Endothelial cell of umbilical vein (primary cell): ENCODE measurements around the gene AP3S1. TPM values are rescaled to one million over a fixed set of nuclear protein-coding genes. Genes with fewer than 3 reads are reported as not detected.

Source experiments
- BruUV-seq: library from RNA; stranded (reverse); fragments of 400-500 nt; replicated peaks from 2 replicates; lab custom pipeline; 2021; lab: Mats Ljungman, UMichigan
- CTCF ChIA-PET: fragments of 300-600, 350-600 bp; sonication (Branson Sonifier 250); formaldehyde crosslinking; loops from one replicate; lab custom pipeline; 2021; ENCODE audit warnings: antibody characterized with exemption, inconsistent platforms; lab: Charles Lee
- POLR2A ChIA-PET: fragments of 300-600, 350-600 bp; sonication (Branson Sonifier 250); formaldehyde crosslinking; loops from one replicate; lab custom pipeline; 2021; ENCODE audit warnings: antibody characterized with exemption, inconsistent platforms; lab: Charles Lee
- DNase-seq: peaks from one replicate; pipeline ENCODE4 v3.0.0-alpha.2; 2011; ENCODE audit warnings: low read depth, low spot score
- FAIRE-seq: peaks from 2 replicates; lab custom pipeline; 2011; peaks lifted over from hg19 to GRCh38; lab: Jason Lieb, UNC
- H2AFZ ChIP-seq: 2 replicates; pipeline ENCODE4 v1.6.0; 2012; ENCODE audit warnings: low read depth, low read length, control low read depth, inconsistent platforms
- H3K27ac ChIP-seq: 2 replicates; pipeline ENCODE4 v1.5.1; 2011; ENCODE audit warnings: low read depth, mild to moderate bottlenecking, control low read depth, low read length, moderate library complexity; ENCODE audit not compliant: insufficient read depth
- H3K27me3 ChIP-seq, 2 experiments: 2 replicates each; pipeline versions ENCODE4 v1.6.0 to v1.6.1; 2011; ENCODE audit warnings: low read length in 2 of 2, mixed read lengths in 1 of 2; ENCODE audit not compliant: control insufficient read depth in 2 of 2, insufficient read depth in 2 of 2
- H3K36me3 ChIP-seq, 2 experiments: 2 replicates in 1 of 2; 3 replicates in 1 of 2; pipeline ENCODE4 v1.5.1; 2011; ENCODE audit warnings: low read length in 2 of 2, mild to moderate bottlenecking in 1 of 2, moderate library complexity in 1 of 2; ENCODE audit not compliant: control insufficient read depth in 2 of 2, insufficient read depth in 2 of 2; ENCODE audit errors: extremely low read depth in 1 of 2
- H3K4me1 ChIP-seq: 3 replicates; pipeline ENCODE4 v1.5.1; 2011; ENCODE audit warnings: mild to moderate bottlenecking, low read length; ENCODE audit not compliant: control insufficient read depth, insufficient read depth; ENCODE audit errors: extremely low read depth
- H3K4me2 ChIP-seq: 2 replicates; pipeline ENCODE4 v1.6.1; 2011; ENCODE audit warnings: low read length, control low read depth, mixed read lengths; ENCODE audit not compliant: insufficient read depth
- H3K4me3 ChIP-seq, 3 experiments: fragments of 200-600 bp in 1 of 3; sonication (generic), shearing (Covaris generic) in 1 of 3; replicated peaks in 1 of 3; 2 replicates each; pipeline ENCODE4 v1.5.1; 2011 to 2016; ENCODE audit warnings: control low read depth in 3 of 3, low read length in 3 of 3, mild to moderate bottlenecking in 2 of 3, inconsistent platforms in 1 of 3, low read depth in 1 of 3, moderate library complexity in 1 of 3; ENCODE audit not compliant: insufficient read depth in 1 of 3
- H3K79me2 ChIP-seq: 2 replicates; pipeline ENCODE4 v1.6.0; 2012; ENCODE audit warnings: low read length, inconsistent platforms; ENCODE audit not compliant: control insufficient read depth, insufficient read depth
- H3K9ac ChIP-seq: replicated peaks from 2 replicates; pipeline ENCODE3; 2011; ENCODE audit warnings: low read length, control low read depth; ENCODE audit not compliant: insufficient read depth; ENCODE audit errors: extremely low read depth
- H3K9me1 ChIP-seq: replicated peaks from 3 replicates; pipeline ENCODE4 v1.6.0; 2011; ENCODE audit warnings: mild to moderate bottlenecking, low read length; ENCODE audit not compliant: control insufficient read depth, insufficient read depth; ENCODE audit errors: extremely low read depth
- H3K9me3 ChIP-seq: replicated peaks from 2 replicates; pipeline ENCODE4 v1.5.1; 2012; ENCODE audit warnings: low read length, inconsistent platforms; ENCODE audit not compliant: control insufficient read depth, insufficient read depth
- H4K20me1 ChIP-seq: replicated peaks from 2 replicates; pipeline ENCODE3; 2011; ENCODE audit warnings: mild to moderate bottlenecking, low read length; ENCODE audit not compliant: control insufficient read depth, insufficient read depth; ENCODE audit errors: extremely low read depth
- CTCF ChIP-seq, 2 donors: IDR thresholded peaks; 1 replicate in 1 of 2; 2 replicates in 1 of 2; pipeline ENCODE4 v1.5.1; 2011; ENCODE audit warnings: low read length in 2 of 2, mild to moderate bottlenecking in 2 of 2, moderate library complexity in 2 of 2, control low read depth in 1 of 2, inconsistent platforms in 1 of 2, low read depth in 1 of 2; ENCODE audit not compliant: insufficient read depth in 1 of 2; ENCODE audit errors: extremely low read depth in 1 of 2
- EZH2 ChIP-seq: IDR thresholded peaks from 2 replicates; pipeline ENCODE4 v1.6.1; 2012; ENCODE audit warnings: borderline replicate concordance, low read depth, mild to moderate bottlenecking, moderate library complexity, low read length, inconsistent platforms; ENCODE audit not compliant: severe bottlenecking
- JUN ChIP-seq: IDR thresholded peaks from 2 replicates; pipeline ENCODE4 v1.6.1; 2011; ENCODE audit warnings: borderline replicate concordance, low read depth; ENCODE audit not compliant: insufficient read length, insufficient read depth
- MAX ChIP-seq: IDR thresholded peaks from 2 replicates; pipeline ENCODE4 v1.6.1; 2011; ENCODE audit not compliant: insufficient read depth, insufficient read length
- MYC ChIP-seq: IDR thresholded peaks from one replicate; pipeline ENCODE4 v1.6.1; 2011; ENCODE audit warnings: mild to moderate bottlenecking, low read depth, low read length
- POLR2AphosphoS5 ChIP-seq: IDR thresholded peaks from 2 replicates; pipeline ENCODE4 v1.6.1; 2012; ENCODE audit warnings: low read depth, mild to moderate bottlenecking, control low read depth, low read length, moderate library complexity; ENCODE audit not compliant: insufficient read depth
- dilution Hi-C: fragments of 300-500 bp; cut with MboI; formaldehyde crosslinking; loops from one replicate; pipeline ENCODE4 v1.15.0; 2019; ENCODE audit warnings: low sequenced_read_pairs; ENCODE audit not compliant: extremely low pct_ligation_motif_present
- intact Hi-C: fragments of 100-400 bp; cut with micrococcal nuclease; formaldehyde crosslinking; loops from one replicate; pipeline ENCODE4 v1.10.0; 2022
- polyA plus RNA-seq, 4 experiments: library from polyadenylated mRNA; depleted of rRNA in 3 of 4; stranded (reverse) in 3 of 4; unstranded in 1 of 4; fragments of >200 nt; gene quantifications; 2 replicates each; pipeline versions ENCODE4 v1.2.1 to v1.2.3, GENCODE V29; 2011 to 2012; ENCODE audit warnings: missing spikeins in 1 of 4
- total RNA-seq: library from RNA; stranded (reverse); gene quantifications from 2 replicates; pipeline ENCODE4 v1.2.3, GENCODE V29; 2021

Gene AP3S1
- total and polyA plus RNA-seq, 2 donors (not counting 3 experiments of a cell fraction or from before 2014, with no cell fraction given) = 26.5 to 85.7 TPM

- DNase-seq = no peak
- no peak for FAIRE-seq
- Histone ChIP-seq H3K4me1 (peaks cover 11% of the 10 kb centered on the region), H3K4me3 (no peak overlapping the region), H3K27me3 (peaks cover 3 to 40% of the 10 kb centered on the region in 2 experiments), H3K4me2 (no peak overlapping the region), H3K9me1 (no peaks in the 10 kb centered on the region), H3K79me2 (no peaks in the 10 kb centered on the region), H3K9me3 (no peaks in the 10 kb centered on the region), H3K27ac (no peak overlapping the region), H3K36me3 (no peaks in the 10 kb centered on the region), H4K20me1 (no peaks in the 10 kb centered on the region), H2AFZ (no peak overlapping the region), H3K9ac (no peak overlapping the region)
- TF ChIP-seq POLR2AphosphoS5 = no peak
- no peak for TF ChIP-seq CTCF (IDR thresholded peaks at IDR 0.05; ENCODE audit: extremely low read depth in 1 of 2, insufficient read depth in 1 of 2, low read depth in 1 of 2, low read length in 2 of 2)
- TF ChIP-seq EZH2 = no peak
- no peak for TF ChIP-seq MAX
- no peak for TF ChIP-seq JUN
- no peak for TF ChIP-seq MYC
- POLR2A ChIA-PET = no interaction called here
- intact Hi-C loops (loop anchor here (5.0 kb wide), 3 partner anchors 69 to 331 kb away; partner anchors contain the start of genes AP3S1, ARL14EPL and ATG12), dilution Hi-C loops (no loop called here)
- CTCF ChIA-PET = interaction anchor here (1.6 to 3.1 kb wide), 3 partner anchors 9 to 69 kb away, joined by 3 to 14 read pairs (median 4); partner anchors contain the start of gene ARL14EPL
- no TSS peak for BruUV-seq
Observed at GRCh38 chr5:115963566-115963965, 121.8 kb downstream of the AP3S1 start.

Other genes with a start within 250 kb of the AP3S1 start
- 3.2 and 3.5 TPM in 2 replicates for gene TICAM2, start 239.5 kb upstream of the AP3S1 start, total RNA-seq
- gene TICAM2, start 239.5 kb upstream of the AP3S1 start, polyA plus RNA-seq = 0.10 and 0.18 TPM in 2 replicates
- 101 TPM in 2 replicates for gene TMED7, start 215.9 kb upstream of the AP3S1 start, total RNA-seq
- gene TMED7, start 215.9 kb upstream of the AP3S1 start, polyA plus RNA-seq = 57.6 and 125 TPM in 2 replicates
- 1.3 and 1.7 TPM in 2 replicates for gene CDO1, start 25.3 kb upstream of the AP3S1 start, total RNA-seq
- 1.1 and 1.3 TPM in 2 replicates for gene CDO1, start 25.3 kb upstream of the AP3S1 start, polyA plus RNA-seq
- gene ATG12, start 370 bp upstream of the AP3S1 start, total RNA-seq = 50.3 and 62.0 TPM in 2 replicates
- gene ATG12, start 370 bp upstream of the AP3S1 start, polyA plus RNA-seq = 18.9 and 27.5 TPM in 2 replicates
- 0.28 and 0.38 TPM in 2 replicates for gene LVRN, start 120.5 kb downstream of the AP3S1 start, total RNA-seq
- 0.11 TPM in 2 replicates for gene LVRN, start 120.5 kb downstream of the AP3S1 start, polyA plus RNA-seq
- gene ARL14EPL, start 190.5 kb downstream of the AP3S1 start, total RNA-seq = 0.58 TPM in 1 of 2 replicates, not detected in the other
- gene ARL14EPL, start 190.5 kb downstream of the AP3S1 start, polyA plus RNA-seq = 0.10 TPM in 1 of 2 replicates, not detected in the other
- gene COMMD10, start 243.1 kb downstream of the AP3S1 start, total RNA-seq = 26.2 and 27.0 TPM in 2 replicates
- 8.1 and 12.5 TPM in 2 replicates for gene COMMD10, start 243.1 kb downstream of the AP3S1 start, polyA plus RNA-seq